ENCODE results near the gene ERAP2. TPM values are rescaled to one million over a fixed set of nuclear protein-coding genes. Genes with fewer than 3 reads are reported as not detected.

Gene ERAP2
- total RNA-seq, 2 experiments from 2014 or later = 19.5 to 29.3 TPM

DNA sequence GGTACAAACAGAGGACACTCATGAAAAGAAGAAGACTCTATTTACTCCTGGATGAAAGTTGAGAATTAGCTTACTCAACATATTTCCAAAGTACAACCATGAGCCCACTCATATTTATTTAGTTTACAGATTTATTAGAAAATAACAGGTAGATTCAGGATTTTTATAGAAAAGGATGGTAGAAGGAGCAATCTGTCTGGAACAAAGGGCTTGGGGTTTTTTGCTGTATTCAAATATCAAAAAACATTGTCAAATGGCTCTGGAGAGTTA is 7.0 kb upstream of the ERAP2 start:
- CTCF ChIA-PET (ENCODE audit: unreplicated experiment) = interaction anchor here (0.6 to 3.1 kb wide), 17 partner anchors 8 to 296 kb away, joined by 3 to 22 read pairs (median 4); partner anchors contain the start of gene LIX1
- Histone ChIP-seq H3K79me2 (ENCODE audit: insufficient read depth, low read depth, low read length) (no peaks in the 10 kb centered on the region), H3K9me3 (ENCODE audit: low read length) (no peaks in the 10 kb centered on the region), H3K4me2 (ENCODE audit: low read length) (peak overlapping the region; percentile 71), H2AFZ (ENCODE audit: low read length) (peak overlapping the region; percentile 96), H3K36me3 (ENCODE audit: insufficient read depth, low read length) (no peaks in the 10 kb centered on the region), H3K27ac (ENCODE audit: low read depth, low read length, poor library complexity, severe bottlenecking) (peak overlapping the region; percentile 63), H3K4me1 (ENCODE audit: insufficient read depth, low read length, poor library complexity, severe bottlenecking) (peaks cover 50% of the 10 kb centered on the region), H3K9me2 (ENCODE audit: insufficient read depth, low read length) (no peaks in the 10 kb centered on the region), H3K4me3 (ENCODE audit: low read depth, low read length, poor library complexity, severe bottlenecking) (no peak overlapping the region), H4K20me1 (ENCODE audit: insufficient read depth, low read length) (no peaks in the 10 kb centered on the region)
- intact Hi-C loops (cut with micrococcal nuclease; ENCODE audit: unreplicated experiment) = loop anchor here (1.0 to 5.0 kb wide), 7 partner anchors 63 to 293 kb away; partner anchors contain the start of genes ERAP1 and LIX1
- no peak for DNase-seq (ENCODE audit: low spot score)
- BruUV-seq (replicated peaks) = no TSS peak
- TF ChIP-seq, protein P1, sequence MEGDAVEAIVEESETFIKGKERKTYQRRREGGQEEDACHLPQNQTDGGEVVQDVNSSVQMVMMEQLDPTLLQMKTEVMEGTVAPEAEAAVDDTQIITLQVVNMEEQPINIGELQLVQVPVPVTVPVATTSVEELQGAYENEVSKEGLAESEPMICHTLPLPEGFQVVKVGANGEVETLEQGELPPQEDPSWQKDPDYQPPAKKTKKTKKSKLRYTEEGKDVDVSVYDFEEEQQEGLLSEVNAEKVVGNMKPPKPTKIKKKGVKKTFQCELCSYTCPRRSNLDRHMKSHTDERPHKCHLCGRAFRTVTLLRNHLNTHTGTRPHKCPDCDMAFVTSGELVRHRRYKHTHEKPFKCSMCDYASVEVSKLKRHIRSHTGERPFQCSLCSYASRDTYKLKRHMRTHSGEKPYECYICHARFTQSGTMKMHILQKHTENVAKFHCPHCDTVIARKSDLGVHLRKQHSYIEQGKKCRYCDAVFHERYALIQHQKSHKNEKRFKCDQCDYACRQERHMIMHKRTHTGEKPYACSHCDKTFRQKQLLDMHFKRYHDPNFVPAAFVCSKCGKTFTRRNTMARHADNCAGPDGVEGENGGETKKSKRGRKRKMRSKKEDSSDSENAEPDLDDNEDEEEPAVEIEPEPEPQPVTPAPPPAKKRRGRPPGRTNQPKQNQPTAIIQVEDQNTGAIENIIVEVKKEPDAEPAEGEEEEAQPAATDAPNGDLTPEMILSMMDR (conservative IDR thresholded peaks at IDR 0.05; ENCODE audit: low read length) = no peak
- TF ChIP-seq EZH2phosphoT487 (IDR thresholded peaks at IDR 0.05; ENCODE audit: borderline replicate concordance, low read depth, low read length) = no peak
- POLR2A ChIA-PET = interaction anchor here (0.6 to 4.4 kb wide), 21 partner anchors 8 to 299 kb away, joined by 3 to 53 read pairs (median 5); partner anchors contain the start of genes LIX1 and LNPEP

DNA sequence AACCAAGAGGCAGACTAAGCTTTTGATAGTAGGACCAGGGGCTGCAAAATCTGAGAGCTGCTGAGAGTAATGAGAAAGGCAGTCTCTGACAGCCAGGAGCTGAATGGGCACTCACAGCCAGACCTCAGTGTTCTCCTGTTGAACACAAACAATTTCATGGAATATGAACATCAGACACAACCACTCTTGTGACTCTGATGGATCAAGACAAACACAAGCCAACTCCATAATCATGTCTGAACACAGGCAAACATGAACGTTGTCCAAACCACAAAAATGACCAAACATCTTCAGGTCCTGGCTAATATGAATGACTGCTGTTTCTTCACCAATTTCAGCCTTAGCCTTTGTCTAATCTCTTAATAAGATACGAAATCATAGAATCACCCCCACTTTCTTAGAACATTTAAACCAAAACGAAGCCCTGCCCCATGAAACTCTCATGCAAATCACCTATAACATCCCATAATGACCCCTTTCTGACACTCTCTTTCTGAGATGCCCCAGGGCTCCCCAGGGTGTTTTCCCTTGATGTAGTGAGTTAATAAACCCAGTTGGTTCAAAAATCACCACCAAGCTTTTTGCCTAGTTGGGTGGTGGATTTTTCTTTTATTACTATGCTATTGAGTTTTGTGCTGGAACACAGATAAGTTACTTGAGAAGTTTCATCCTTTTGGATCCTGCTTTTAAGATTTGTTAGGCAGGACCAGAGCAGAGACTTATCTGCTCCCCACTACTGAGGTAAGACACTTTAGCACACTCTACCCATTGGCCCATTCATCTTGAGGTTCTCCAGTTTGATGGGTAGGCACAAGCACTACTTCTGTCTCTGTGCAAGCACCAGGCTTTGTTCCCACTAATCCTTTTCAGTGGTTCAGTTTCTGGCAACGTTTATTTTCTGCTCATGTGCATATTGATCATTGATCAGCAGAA is 5.9 kb upstream of the ERAP2 start:
- Histone ChIP-seq H3K27ac (ENCODE audit: low read depth, low read length, poor library complexity, severe bottlenecking) (peak overlapping the region; percentile 63), H3K9me2 (ENCODE audit: insufficient read depth, low read length) (no peaks in the 10 kb centered on the region), H3K79me2 (ENCODE audit: insufficient read depth, low read depth, low read length) (no peaks in the 10 kb centered on the region), H3K36me3 (ENCODE audit: insufficient read depth, low read length) (no peaks in the 10 kb centered on the region), H4K20me1 (ENCODE audit: insufficient read depth, low read length) (no peaks in the 10 kb centered on the region), H3K4me1 (ENCODE audit: insufficient read depth, low read length, poor library complexity, severe bottlenecking) (peaks cover 57% of the 10 kb centered on the region), H3K4me2 (ENCODE audit: low read length) (peak overlapping the region; percentile 71), H2AFZ (ENCODE audit: low read length) (peak overlapping the region; percentile 96), H3K9me3 (ENCODE audit: low read length) (no peaks in the 10 kb centered on the region), H3K4me3 (ENCODE audit: low read depth, low read length, poor library complexity, severe bottlenecking) (peak overlapping the region; percentile 46)
- TF ChIP-seq EZH2phosphoT487 (IDR thresholded peaks at IDR 0.05; ENCODE audit: borderline replicate concordance, low read depth, low read length) = no peak
- TF ChIP-seq, protein P1 (conservative IDR thresholded peaks at IDR 0.05; ENCODE audit: low read length) = no peak
- no TSS peak for BruUV-seq (replicated peaks)
- DNase-seq (ENCODE audit: low spot score) = peak; percentile 43
- ChIA-PET POLR2A (interaction anchor here (0.7 to 4.4 kb wide), 21 partner anchors 10 to 310 kb away, joined by 3 to 53 read pairs (median 5); partner anchors contain the start of genes LIX1 and LNPEP), CTCF (ENCODE audit: unreplicated experiment) (interaction anchor here (1.5 to 3.1 kb wide), 7 partner anchors 63 to 295 kb away, joined by 3 to 22 read pairs (median 9); partner anchors contain the start of gene LIX1)
- intact Hi-C loops (cut with micrococcal nuclease; ENCODE audit: unreplicated experiment) = loop anchor here (1.0 to 2.0 kb wide), 2 partner anchors 92 to 268 kb away; no protein-coding TSS in a partner anchor
